ACC112 (cell line): ENCODE measurements around the gene CALD1.
A peak's percentile ranks its signal among the peaks of the same experiment; 100 is the strongest.

Experiments
- H2AFZ ChIP-seq: fragments of 200-600 bp; sonication (generic); one replicate; pipeline ENCODE4 v1.6.0; 2017; ENCODE audit warnings: antibody characterized with exemption, low read length; ENCODE audit not compliant: unreplicated experiment
- H3K27ac ChIP-seq: fragments of 200-600 bp; sonication (generic); 2 replicates; pipeline ENCODE4 v1.5.1; 2014; ENCODE audit warnings: low read depth, mild to moderate bottlenecking, antibody characterized with exemption, low read length, moderate library complexity
- H3K27me3 ChIP-seq: fragments of 200-600 bp; sonication (generic); 2 replicates; pipeline ENCODE4 v1.6.1; 2014; ENCODE audit warnings: mild to moderate bottlenecking, antibody characterized with exemption, low read length, moderate library complexity, mixed read lengths; ENCODE audit not compliant: insufficient read depth
- H3K36me3 ChIP-seq: fragments of 200-600 bp; sonication (generic); 2 replicates; pipeline ENCODE4 v1.6.1; 2016; ENCODE audit warnings: mild to moderate bottlenecking, antibody characterized with exemption, low read length, moderate library complexity, mixed read lengths; ENCODE audit not compliant: insufficient read depth
- H3K4me1 ChIP-seq: fragments of 200-600 bp; sonication (generic); one replicate; pipeline ENCODE4 v1.6.1; 2016; ENCODE audit warnings: low read length, mixed read lengths; ENCODE audit not compliant: insufficient read depth, unreplicated experiment, control insufficient read depth
- H3K4me3 ChIP-seq: fragments of 200-600 bp; sonication (generic); 2 replicates; pipeline ENCODE4 v1.5.1; 2014; ENCODE audit warnings: mild to moderate bottlenecking, low read depth, low read length
- H3K79me2 ChIP-seq: fragments of 200-600 bp; sonication (generic); one replicate; pipeline ENCODE4 v1.6.0; 2016; ENCODE audit warnings: low read length; ENCODE audit not compliant: control insufficient read depth, unreplicated experiment, insufficient read depth

The CALD1 gene

GRCh38 chr7:134778941-134779740 lies at the start of gene CALD1:
CALD1 (plus strand) TSS chr7:134779634; CDS start chr7:134867734, 88,100 bp downstream.
- H3K4me3 ChIP-seq = peak within 1 kb of the TSS; percentile 85
- 0 out of 2 replicates have a peak, but pooled peaks cover under 1% of the 10 kb centered on the region for H3K36me3 ChIP-seq
- H3K27me3 ChIP-seq = no peaks in the 10 kb centered on the region
- H3K79me2 ChIP-seq = peaks cover 46% of the 10 kb centered on the region
- peak within 1 kb of the TSS; percentile 90 for H3K27ac ChIP-seq
- H2AFZ ChIP-seq = no peak within 1 kb of the TSS
- H3K4me1 ChIP-seq = peaks cover 37% of the 10 kb centered on the region

GRCh38 chr7:134729895-134730294 lies 49.5 kb upstream of the CALD1 start:
- H3K27me3 ChIP-seq = no peaks in the 10 kb centered on the region
- no peaks in the 10 kb centered on the region for H3K36me3 ChIP-seq
- no peaks in the 10 kb centered on the region for H3K79me2 ChIP-seq
- peak overlapping the region; percentile 47 for H3K4me3 ChIP-seq
- H3K4me1 ChIP-seq = peaks cover 15% of the 10 kb centered on the region
- H3K27ac ChIP-seq = no peak overlapping the region
- H2AFZ ChIP-seq = peak overlapping the region; percentile 95

GRCh38 chr7:134730411-134730829 lies 49.0 kb upstream of the CALD1 start:
- Histone ChIP-seq H3K27me3 (no peaks in the 10 kb centered on the region), H3K79me2 (no peaks in the 10 kb centered on the region), H3K4me1 (peaks cover 15% of the 10 kb centered on the region), H3K4me3 (peak overlapping the region; percentile 47), H3K36me3 (no peaks in the 10 kb centered on the region), H3K27ac (no peak overlapping the region), H2AFZ (peak overlapping the region; percentile 28)

- Histone ChIP-seq H2AFZ (no peak overlapping the region), H3K27ac (no peak overlapping the region), H3K79me2 (no peaks in the 10 kb centered on the region), H3K4me1 (peaks cover 15% of the 10 kb centered on the region), H3K36me3 (no peaks in the 10 kb centered on the region), H3K4me3 (no peak overlapping the region), H3K27me3 (no peaks in the 10 kb centered on the region)
Measured at GRCh38 chr7:134731616-134732015, 47.8 kb upstream of the CALD1 start.

GRCh38 chr7:134732728-134733127 lies 46.7 kb upstream of the CALD1 start:
- no peaks in the 10 kb centered on the region for H3K79me2 ChIP-seq
- H3K36me3 ChIP-seq = no peaks in the 10 kb centered on the region
- no peak overlapping the region for H2AFZ ChIP-seq
- no peaks in the 10 kb centered on the region for H3K27me3 ChIP-seq
- no peak overlapping the region for H3K4me3 ChIP-seq
- H3K4me1 ChIP-seq = peaks cover 21% of the 10 kb centered on the region
- H3K27ac ChIP-seq = no peak overlapping the region

- H2AFZ ChIP-seq = no peak overlapping the region
- no peak overlapping the region for H3K4me3 ChIP-seq
- no peaks in the 10 kb centered on the region for H3K79me2 ChIP-seq
- H3K27me3 ChIP-seq = no peaks in the 10 kb centered on the region
- H3K36me3 ChIP-seq = no peaks in the 10 kb centered on the region
- H3K4me1 ChIP-seq = peaks cover 13% of the 10 kb centered on the region
- H3K27ac ChIP-seq = no peak overlapping the region
Measured at GRCh38 chr7:134736381-134736780, 43.1 kb upstream of the CALD1 start.

GRCh38 chr7:134737566-134738345 lies 41.7 kb upstream of the CALD1 start:
- Histone ChIP-seq H2AFZ (peak overlapping the region; percentile 90), H3K27me3 (no peaks in the 10 kb centered on the region)

GRCh38 chr7:134739362-134739761 lies 40.1 kb upstream of the CALD1 start:
- Histone ChIP-seq H3K79me2 (no peaks in the 10 kb centered on the region), H3K27ac (no peak overlapping the region), H3K4me3 (no peak overlapping the region), H3K4me1 (peaks cover 33% of the 10 kb centered on the region), H2AFZ (no peak overlapping the region), H3K27me3 (no peaks in the 10 kb centered on the region), H3K36me3 (no peaks in the 10 kb centered on the region)

More at GRCh38 chr7:134737566-134738345, 41.7 kb upstream of the CALD1 start:
- Histone ChIP-seq H3K36me3 (no peaks in the 10 kb centered on the region), H3K27ac (peak overlapping the region; percentile 79), H3K4me1 (peaks cover 24% of the 10 kb centered on the region), H3K4me3 (peak overlapping the region; percentile 64), H3K79me2 (no peaks in the 10 kb centered on the region)

- Histone ChIP-seq H3K27me3 (no peaks in the 10 kb centered on the region), H3K36me3 (no peaks in the 10 kb centered on the region), H3K79me2 (no peaks in the 10 kb centered on the region), H2AFZ (no peak overlapping the region), H3K4me3 (no peak overlapping the region), H3K4me1 (peaks cover 33% of the 10 kb centered on the region), H3K27ac (no peak overlapping the region)
Measured at GRCh38 chr7:134740376-134740775, 39.1 kb upstream of the CALD1 start.

- H3K27me3 ChIP-seq = no peaks in the 10 kb centered on the region
- H3K79me2 ChIP-seq = no peaks in the 10 kb centered on the region
- peak overlapping the region; percentile 50 for H3K27ac ChIP-seq
- H3K4me1 ChIP-seq = peaks cover 33% of the 10 kb centered on the region
- H2AFZ ChIP-seq = peak overlapping the region; percentile 93
- no peaks in the 10 kb centered on the region for H3K36me3 ChIP-seq
- peak overlapping the region; percentile 2; the same call in 1 of the 2 replicates for H3K4me3 ChIP-seq
Measured at GRCh38 chr7:134741907-134742635, 37.4 kb upstream of the CALD1 start.
